Ramos (cell line): Measurements from ENCODE around the gene PRLR.

Experiments used
- in situ Hi-C: fragments of 300-500 bp; cut with MboI; formaldehyde crosslinking; loops from one replicate; pipeline ENCODE4 v1.14.3; 2022; ENCODE audit warnings: low sequenced_read_pairs; ENCODE audit not compliant: unreplicated experiment

PRLR gene

DNA sequence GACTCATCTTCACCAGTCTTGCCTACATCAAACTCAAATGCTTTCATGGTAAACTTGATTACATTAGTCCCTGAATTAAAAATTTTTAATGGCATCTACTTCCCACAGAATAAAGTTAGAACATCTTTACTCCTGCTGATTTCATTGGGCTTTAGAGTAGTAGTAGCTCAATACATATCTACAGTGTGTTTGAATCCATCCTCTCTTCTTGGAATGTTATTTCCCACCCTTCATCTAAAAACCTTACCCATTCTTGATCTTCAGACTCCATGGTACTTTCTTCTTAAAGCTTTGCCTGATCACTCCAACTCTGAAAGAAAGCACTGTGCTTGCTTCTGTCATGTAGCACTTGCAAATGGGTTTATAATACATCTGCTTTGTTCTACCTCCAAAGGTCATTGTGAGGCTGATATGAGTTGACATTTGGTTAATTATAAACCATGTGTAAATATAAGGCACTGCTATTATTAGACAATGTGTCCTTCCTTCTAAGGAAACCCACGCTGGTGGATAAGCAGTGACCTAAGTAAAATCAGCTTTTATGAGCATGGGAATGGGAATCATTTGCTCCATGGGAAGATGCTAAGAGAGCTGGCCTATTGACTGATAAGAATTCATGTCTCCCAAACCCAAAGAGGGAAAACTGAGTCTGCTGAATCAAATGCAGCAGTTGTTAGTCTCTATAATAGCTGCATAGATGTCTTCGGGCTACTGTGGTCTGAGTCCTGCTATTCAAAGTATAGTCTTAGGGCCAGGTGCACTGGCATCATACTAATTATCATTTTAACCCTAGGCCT, 7.5 kb upstream of the PRLR start:
- in situ Hi-C loops, result no loop called here

DNA sequence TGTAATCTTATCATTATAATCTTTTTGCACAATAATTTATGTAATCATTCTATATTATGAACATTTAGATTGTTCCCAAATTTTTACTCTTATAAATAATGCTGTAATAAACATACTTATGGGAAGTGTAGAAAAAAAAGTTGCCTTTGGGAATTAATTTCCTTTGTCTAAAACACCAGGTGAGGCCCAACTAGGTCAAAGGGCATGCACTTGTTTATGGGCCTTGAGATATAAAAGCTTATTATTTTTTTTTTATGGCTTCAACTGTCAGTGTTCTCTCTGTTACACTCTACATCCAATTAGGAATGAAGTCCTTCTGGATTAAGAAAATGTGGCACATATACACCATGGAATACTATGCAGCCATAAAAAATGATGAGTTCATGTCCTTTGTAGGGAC, 6.5 kb upstream of the PRLR start:
- in situ Hi-C loops, result no loop called here

DNA sequence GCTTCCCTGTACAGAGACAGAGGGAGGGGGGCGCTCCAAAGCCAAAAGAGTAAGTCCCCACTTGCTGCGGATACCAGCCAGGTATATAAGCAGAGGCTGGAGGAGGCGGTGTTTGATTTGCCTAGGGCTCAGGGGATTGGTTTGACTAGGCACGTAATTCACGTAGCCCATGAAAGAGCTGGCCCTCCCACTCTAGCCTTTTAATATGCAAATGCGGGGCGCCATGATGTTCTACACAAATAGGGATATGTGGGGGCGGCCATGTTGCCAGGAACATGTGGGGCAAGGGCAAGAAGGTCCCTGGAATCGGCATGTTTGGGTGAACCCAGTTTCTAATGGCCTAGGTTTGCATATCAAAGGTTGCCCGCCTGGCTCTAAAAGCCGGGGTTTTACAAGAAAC, 3.3 kb upstream of the PRLR start:
- in situ Hi-C loops, result no loop called here

DNA sequence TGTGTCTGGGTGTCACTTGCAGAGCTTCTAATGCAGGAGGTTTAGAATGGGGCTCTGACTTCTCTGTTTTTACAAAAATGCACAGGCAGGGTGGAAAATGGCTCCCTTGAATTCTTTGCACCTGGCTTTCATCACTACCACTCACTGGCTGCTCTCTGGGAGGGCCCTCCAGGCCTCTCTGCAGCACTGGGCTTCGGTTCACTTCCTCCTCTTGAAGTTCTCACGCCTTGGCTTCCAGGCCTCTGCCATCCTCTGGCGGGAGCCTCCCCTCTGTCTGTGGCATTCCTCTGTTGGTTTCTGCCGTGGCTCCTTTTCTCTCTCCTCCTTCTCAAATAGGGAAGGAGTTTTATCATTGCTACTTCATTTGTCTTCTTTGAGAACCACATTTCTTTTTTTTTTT, 2.8 kb upstream of the PRLR start:
- in situ Hi-C loops, result no loop called here

DNA sequence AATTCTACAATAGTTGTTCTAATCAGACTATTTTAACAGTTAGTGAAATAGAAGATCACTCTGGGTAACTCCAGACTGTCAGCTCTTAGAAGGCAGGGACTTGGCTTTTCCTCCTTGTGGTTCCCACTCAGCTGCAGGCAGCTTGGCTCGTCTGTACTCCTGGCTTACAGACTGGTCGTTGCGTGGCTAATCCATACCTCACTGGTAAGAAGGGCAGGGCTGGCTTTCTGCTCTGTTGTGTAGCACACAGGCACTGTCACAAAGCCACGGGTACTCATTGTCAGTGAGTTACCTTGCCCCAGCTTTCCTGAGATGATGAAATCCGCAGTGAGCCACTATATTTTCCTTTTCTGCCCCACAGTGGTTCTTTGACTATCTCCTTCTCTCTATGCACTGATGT, 1.8 kb upstream of the PRLR start:
- in situ Hi-C loops, result no loop called here

DNA sequence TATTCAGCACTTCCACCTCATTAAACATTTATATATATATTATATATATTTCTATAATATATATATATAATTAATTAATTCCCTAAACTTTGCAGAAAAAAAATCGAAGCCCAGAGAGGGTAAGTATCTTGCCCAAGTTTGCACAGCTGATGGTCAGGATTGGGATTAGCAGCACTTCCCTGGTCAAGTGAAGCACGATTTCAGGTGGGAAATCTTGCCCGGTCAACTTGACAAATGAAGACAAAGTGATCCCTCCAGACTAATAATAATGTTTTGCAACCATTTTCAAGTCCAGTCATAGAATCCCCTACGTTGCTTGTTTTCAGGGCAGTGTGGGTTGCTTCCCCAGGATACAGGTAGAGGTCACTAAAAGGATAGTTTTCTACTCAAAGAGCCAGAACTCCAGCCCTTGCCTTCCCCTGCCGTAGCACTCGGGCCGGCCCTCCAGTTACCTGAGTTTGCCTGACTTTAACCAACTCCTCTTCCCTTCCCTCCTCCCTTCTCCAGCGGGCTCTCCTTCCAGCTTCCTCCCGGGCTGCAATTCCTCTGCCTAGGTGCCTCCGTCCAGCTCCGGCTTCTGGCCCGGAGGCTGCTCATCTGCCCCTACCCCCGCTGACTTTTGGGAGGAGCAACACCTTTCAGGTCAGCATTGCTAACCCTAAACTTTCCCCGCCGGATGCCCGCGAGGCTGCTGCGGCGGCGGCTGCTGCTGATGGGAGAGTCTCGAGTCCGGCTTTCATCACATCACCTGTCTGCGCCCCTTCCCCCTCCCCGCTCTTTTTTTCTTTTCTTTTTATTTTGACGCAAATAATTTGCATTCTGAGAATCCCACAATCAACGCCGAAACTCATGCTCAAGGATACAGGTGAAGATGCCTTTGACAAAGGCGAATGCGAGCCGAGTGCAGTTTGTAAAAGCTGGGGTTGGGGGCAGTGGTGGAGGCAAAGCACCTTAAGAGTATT, 930 bp downstream of the PRLR start:
- in situ Hi-C loops, result no loop called here

DNA sequence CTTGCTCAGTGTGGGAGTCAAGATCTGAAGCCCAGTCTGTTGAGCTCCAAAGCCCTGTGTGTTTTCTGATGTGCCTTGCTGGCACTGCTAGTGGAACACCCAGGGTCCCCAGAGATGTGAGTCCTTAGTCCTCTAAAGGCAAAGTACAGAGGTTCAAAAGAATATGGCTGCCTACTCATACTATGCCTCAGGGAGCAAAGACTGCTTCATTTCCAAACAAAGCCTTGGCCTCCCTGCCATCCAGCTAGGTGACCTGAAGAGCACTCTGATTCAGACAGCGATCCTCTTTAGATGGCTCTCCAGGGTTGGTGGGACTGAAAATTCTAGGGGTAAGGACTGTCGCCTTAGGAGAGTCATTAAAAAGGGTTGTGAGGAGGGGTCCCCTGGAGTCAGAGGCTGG, 2.0 kb downstream of the PRLR start:
- in situ Hi-C loops, result no loop called here

DNA sequence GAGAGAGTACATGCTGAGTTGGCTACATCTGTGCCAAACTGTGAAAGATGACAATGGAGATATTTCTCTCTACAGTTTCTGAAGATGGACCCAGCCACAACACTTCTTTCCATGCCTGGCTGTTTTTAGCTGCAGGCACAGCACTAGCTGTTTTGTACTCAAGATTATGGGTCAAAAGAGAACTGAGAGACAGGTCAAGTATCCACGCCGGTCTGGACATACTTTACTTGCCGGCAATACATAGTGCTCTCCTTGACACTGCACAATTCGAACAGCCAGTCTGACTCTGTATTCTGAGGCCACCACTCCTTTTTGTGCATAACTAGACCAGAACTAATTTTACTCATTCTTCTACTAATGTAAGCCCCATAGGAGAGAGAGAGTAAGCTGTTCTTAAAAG, 2.6 kb downstream of the PRLR start:
- in situ Hi-C loops, result no loop called here

DNA sequence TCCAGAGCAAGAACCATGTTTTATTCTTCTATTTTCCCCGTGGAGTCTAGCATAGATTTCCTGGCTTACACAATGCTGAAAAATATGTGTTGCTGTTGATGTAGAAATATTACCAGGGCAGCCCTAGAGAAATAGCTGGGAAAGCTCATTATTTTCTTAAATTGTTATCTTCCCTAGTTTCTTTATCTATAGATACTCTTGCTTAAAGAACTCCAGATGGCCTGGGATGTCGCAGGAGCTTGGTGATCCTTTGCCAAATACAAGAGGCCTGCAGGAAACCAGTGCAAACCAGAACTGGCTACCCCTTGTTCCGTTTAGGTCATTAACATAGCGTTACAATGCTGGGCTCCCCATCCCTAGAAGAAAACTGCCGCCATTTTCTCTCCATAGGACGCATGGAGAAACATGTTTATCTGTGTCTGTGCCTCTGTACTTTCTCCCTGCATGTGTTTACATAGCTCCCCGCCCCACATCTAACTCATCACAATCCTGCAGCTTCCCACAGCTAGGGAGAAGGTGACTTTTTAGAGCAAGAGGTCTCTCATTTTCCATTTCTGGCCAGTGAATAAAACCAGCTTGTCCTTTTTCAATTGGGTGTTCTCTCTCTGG, 6.4 kb downstream of the PRLR start:
- in situ Hi-C loops, result no loop called here

DNA sequence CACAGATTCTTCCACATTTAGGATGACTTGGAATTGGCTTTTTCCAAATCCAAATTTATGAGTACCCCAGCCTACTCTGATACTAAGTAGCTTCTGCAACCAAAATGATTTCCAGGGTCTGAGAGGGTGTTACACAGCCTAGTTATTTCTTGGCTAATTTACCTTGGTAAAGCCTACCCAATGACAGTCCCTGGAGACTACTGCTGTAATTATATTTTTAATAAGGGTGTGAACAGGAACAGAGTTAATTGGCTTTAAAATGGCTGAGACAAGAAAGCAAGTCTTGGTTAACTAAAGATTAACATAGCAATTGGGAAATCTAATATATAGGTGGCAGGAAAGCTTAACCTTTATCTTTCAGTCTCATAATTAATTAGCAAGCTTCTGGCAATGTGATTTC, 9.3 kb downstream of the PRLR start:
- in situ Hi-C loops, result no loop called here

DNA sequence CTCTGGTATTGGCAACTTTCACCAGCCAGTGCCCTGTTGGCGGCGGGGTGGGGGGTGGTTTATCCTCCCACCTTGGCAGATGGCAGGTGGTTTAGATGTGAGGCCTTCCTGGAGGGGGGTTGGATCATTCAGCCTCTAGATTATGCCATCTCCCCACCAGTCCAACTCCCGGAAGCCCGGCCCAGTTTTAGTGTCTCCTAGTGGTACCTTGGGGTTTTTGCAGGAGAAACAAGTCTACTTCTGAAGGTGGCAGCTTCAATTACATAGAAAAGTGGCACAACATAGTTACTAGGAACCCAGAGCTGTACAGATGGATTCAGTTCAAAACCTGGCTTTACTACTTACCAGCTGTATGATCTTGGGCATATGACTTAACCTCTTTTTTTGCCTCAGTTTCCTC, 11.3 kb downstream of the PRLR start:
- in situ Hi-C loops, result no loop called here

DNA sequence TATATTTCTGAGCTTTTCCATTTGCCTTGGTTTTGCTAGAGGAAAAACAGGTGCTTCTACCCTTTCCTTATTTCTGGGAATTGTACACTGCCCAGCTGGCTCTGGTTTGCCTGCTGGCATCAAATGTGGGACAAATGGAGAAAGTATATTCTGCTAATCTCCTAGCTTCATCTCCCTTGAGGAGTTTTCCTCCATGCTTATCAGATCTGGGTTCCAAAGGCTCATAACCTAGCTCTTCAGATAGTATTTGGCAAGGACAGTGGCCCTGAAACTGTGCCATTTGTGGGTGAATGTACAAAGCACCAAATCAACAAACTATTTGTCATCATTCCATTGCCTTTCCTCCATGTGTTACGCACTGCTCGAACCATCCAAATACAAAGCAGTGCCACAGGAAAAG, 16.2 kb downstream of the PRLR start:
- in situ Hi-C loops, result no loop called here

DNA sequence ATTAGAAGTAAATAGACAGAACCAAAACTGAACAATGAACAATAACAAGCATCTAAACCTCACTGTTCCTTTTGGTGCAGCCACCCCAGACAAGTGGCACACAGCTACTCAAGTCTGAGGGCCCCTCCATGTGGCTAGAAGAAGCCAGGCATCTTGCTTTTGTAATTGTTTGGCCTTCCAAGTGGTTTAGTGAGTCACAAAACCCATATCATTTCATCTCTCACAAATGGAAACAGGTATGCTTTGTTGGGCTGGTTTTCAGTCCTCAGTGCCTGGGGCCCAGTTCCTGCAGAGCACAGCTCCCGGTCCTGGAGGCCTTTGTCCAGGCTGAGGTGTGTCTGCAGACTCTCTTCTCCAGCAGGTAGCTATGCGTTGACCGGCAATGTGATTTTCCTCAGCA, 16.7 kb downstream of the PRLR start:
- in situ Hi-C loops, result no loop called here

DNA sequence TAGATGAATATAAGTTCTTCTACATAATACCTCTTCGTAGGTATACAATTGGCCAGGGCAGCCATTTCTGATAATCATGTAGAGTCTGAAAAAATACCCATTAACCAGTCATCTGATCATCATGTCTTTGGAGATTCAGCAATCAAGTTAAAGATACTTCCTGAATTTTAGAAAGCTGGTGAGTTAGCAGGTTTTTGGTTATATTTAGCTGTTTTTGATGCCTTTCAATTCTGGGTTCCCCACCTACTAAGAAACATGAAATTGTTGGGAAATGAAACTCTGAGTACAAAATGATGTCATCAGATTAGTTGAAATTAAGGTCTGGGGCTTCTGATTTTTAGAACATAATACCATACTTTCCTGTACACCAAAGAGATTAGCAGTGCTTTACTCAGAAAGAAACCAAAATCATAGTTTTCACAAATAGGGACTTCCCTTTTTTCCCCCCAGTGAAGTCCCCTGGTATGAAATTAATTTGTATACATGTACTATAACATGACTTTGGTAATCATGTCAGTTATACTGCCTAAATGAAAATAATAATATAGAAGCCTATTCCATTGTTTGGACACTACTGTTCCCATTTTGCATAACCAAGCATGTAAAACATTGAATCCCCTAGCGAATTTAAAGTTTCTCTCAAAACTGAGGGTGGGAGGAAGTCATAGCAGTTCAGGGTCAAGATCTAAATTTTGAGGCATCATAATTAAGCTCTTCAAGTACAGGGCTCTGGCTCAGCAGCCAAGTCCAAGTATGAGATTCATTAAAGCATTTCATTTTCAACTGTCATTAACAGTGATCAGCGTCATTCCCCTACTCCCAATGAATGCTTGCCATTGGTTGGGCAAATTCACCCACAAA, 17.9 kb downstream of the PRLR start:
- in situ Hi-C loops, result no loop called here

DNA sequence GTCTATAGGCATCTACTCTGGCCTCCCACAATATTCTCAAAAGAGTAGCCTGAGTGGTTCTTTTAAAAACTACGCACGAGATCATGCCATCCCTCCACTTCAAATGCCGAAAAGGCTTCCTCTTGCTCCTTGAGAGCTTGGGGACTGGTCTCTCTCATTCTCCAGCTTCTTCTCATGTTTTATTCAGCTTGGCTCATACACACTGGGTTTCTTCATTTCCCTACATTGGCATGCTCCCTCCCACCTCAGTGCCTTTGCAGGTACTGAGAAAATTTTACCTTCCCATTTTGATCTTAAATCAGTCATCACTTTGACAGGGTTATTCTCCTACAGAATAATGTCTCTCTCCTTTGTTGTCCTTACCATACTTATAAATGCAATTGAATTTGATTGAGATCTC, 20.4 kb downstream of the PRLR start:
- in situ Hi-C loops, result no loop called here

DNA sequence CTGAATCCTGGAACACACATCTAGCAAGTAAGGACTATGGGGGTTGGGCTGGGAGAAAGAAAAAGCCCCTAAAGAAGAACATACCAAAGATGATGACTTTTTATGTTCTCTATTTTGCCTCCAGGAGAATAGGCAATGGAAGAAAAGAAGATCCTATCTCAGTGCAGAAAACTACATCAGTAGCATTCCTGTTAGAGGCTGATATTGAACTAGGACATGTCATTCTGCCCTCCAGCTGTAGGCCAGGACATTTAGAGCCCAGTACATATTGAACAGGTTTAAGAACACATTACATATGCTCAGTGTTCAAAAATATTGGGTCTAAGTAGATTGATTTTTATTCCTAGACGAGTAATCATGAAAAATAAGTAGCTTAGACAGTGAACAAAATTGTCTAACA, 24.7 kb downstream of the PRLR start:
- in situ Hi-C loops, result no loop called here

DNA sequence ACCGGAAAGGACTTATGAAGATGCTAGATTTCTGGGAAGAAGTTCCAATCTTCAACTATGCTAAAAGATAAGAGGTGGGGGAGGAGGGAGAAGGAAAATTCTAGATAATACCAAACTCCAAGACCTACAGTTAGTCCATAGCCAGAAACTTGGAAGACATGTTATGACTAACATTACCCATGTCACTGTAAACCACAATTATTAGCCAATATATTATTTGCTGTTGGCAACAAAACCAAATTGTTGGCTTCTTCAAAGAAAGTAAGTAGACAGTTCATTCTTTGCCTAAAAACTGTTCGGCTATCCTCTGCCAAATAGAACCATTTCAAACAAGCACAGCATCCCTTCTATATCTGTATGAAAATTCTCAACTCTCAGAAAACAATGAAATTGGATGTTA, 25.1 kb downstream of the PRLR start:
- in situ Hi-C loops, result no loop called here

DNA sequence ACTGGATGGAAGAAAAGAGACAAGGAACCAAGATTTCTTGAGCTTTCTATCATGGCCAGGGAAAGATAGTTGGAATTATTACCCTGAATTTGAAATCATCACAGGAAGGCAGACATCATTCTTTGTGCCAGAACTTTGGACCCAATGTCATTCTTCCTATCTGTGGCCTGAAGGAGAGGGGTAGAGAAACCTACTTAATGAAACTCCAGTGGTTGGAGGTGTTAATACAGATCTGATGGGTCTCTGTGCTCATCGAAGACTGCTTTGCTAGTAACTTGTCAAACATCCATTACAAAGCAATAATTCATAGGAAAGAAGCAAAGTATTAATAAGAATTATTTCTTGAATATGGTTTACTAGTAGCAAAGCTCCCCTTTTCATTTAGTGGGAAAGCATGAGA, 26.9 kb downstream of the PRLR start:
- in situ Hi-C loops, result no loop called here

DNA sequence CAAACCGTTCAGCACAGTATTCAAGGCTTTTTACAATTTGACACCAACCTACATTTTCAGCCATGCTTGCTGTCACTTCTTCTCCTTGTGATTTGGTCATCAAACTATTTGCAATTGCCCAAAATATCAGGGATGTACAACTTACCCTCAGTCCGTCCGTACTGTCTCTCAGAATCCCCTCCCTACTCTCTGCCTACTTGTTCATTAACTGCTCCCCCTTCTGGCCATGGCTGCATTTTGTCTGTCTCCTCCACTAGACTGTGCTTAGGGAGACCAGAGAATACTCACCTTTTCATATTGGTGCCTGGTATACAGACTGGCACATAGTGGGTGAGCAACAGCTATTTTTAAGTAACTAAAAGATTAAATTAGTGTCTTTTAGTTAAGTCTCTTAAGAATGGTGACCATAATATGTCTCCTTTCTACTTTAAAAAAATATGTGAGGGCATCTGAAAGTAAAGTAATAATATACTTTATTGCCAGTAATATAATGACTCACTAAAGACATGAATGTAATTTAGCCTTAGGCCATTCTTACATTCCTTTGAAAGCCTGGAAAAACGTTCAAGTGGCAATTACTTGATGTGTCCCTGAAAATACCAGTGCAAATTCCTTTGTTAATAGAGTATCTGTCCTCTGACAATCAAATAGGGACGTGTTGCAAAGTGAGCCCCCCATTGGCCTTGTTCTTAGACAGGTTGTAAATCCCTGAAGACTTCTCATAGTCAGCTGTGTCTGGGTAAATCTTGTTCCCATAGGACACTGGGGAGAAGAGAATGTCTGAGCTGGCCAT, 27.8 kb downstream of the PRLR start:
- in situ Hi-C loops, result no loop called here
